Thoracic aorta (tissue), 2 donors: ENCODE measurements around the gene ARHGAP22. TPM values are rescaled to one million over a fixed set of nuclear protein-coding genes. Genes with fewer than 3 reads are reported as not detected.

Experiments
- ATAC-seq: fragments of 150-250 bp; one replicate; pipeline ENCODE4 v1.8.0; 2017; ENCODE audit warnings: low read depth; ENCODE audit not compliant: insufficient number of reproducible peaks, low FRiP score
- DNase-seq: peaks from one replicate; pipeline ENCODE4 v3.0.0-alpha.2; 2020; ENCODE audit warnings: low spot score
- H3K27ac ChIP-seq, 2 donors: fragments of 200-600 bp; sonication (generic); 1 replicate in 1 of 2; 2 replicates in 1 of 2; pipeline ENCODE4 v1.5.1; 2016; ENCODE audit warnings: mild to moderate bottlenecking in 2 of 2, moderate library complexity in 2 of 2
- H3K27me3 ChIP-seq: fragments of 200-600 bp; sonication (generic); replicated peaks from 2 replicates; pipeline ENCODE4 v1.6.0; 2016; ENCODE audit warnings: mild to moderate bottlenecking; ENCODE audit not compliant: insufficient read depth
- H3K36me3 ChIP-seq: fragments of 200-600 bp; sonication (generic); one replicate; pipeline ENCODE4 v1.5.1; 2016
- H3K4me1 ChIP-seq, 2 donors: fragments of 200-600 bp; sonication (generic); 1 replicate in 1 of 2; 2 replicates in 1 of 2; pipeline versions ENCODE4 v1.5.1 to v1.6.0; 2016; ENCODE audit warnings: low read depth in 2 of 2, mild to moderate bottlenecking in 1 of 2; ENCODE audit not compliant: control insufficient read depth in 1 of 2
- H3K4me3 ChIP-seq: fragments of 200-600 bp; sonication (generic); 2 replicates; pipeline ENCODE4 v1.5.1; 2016; ENCODE audit warnings: mild to moderate bottlenecking
- H3K9me3 ChIP-seq: fragments of 200-600 bp; sonication (generic); 2 replicates; pipeline ENCODE4 v1.5.1; 2016
- total RNA-seq, 2 donors: library from RNA; depleted of rRNA; stranded (reverse); fragments of >200 nt; gene quantifications; one replicate each; pipeline versions ENCODE4 v1.1.0 to v1.2.3, GENCODE V29; 2016
- TF ChIP-seq, protein P1 (sequence below): fragments of 200-600 bp; sonication (generic); IDR thresholded peaks from one replicate; pipeline ENCODE4 v1.5.1; 2019; ENCODE audit warnings: antibody characterized with exemption

ARHGAP22 gene
- total RNA-seq, 2 donors from 2014 or later = 15.4 to 24.8 TPM

DNA sequence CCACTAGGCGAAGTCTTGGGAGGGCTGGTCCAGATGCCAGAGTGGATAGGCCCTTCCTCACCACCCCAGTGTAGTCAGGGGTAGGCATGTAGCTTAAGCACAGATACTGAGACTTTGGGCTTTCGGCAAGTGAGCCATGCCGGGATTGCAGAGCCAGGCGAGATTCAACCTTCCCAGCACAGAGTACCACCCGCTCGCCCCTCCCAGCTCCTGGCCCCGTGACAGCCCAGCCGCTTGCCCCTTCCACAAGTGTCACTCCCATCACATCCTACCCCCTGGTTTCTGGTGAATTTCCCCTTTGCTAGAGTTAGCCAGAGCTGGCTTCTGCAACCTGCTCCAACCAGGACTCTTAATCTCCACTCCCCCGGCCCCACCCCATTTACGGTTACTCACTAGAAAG is 56.9 kb downstream of the ARHGAP22 start:
- H3K4me1 ChIP-seq = peaks cover 3 to 6% of the 10 kb centered on the region in 2 donors
- TF ChIP-seq, protein P1, sequence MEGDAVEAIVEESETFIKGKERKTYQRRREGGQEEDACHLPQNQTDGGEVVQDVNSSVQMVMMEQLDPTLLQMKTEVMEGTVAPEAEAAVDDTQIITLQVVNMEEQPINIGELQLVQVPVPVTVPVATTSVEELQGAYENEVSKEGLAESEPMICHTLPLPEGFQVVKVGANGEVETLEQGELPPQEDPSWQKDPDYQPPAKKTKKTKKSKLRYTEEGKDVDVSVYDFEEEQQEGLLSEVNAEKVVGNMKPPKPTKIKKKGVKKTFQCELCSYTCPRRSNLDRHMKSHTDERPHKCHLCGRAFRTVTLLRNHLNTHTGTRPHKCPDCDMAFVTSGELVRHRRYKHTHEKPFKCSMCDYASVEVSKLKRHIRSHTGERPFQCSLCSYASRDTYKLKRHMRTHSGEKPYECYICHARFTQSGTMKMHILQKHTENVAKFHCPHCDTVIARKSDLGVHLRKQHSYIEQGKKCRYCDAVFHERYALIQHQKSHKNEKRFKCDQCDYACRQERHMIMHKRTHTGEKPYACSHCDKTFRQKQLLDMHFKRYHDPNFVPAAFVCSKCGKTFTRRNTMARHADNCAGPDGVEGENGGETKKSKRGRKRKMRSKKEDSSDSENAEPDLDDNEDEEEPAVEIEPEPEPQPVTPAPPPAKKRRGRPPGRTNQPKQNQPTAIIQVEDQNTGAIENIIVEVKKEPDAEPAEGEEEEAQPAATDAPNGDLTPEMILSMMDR = no peak
- no peaks in the 10 kb centered on the region for H3K27me3 ChIP-seq
- H3K27ac ChIP-seq = no peak overlapping the region
- H3K4me3 ChIP-seq = no peak overlapping the region
- no peaks in the 10 kb centered on the region for H3K9me3 ChIP-seq
- ATAC-seq (no peak), DNase-seq (no peak)
- no peaks in the 10 kb centered on the region for H3K36me3 ChIP-seq

DNA sequence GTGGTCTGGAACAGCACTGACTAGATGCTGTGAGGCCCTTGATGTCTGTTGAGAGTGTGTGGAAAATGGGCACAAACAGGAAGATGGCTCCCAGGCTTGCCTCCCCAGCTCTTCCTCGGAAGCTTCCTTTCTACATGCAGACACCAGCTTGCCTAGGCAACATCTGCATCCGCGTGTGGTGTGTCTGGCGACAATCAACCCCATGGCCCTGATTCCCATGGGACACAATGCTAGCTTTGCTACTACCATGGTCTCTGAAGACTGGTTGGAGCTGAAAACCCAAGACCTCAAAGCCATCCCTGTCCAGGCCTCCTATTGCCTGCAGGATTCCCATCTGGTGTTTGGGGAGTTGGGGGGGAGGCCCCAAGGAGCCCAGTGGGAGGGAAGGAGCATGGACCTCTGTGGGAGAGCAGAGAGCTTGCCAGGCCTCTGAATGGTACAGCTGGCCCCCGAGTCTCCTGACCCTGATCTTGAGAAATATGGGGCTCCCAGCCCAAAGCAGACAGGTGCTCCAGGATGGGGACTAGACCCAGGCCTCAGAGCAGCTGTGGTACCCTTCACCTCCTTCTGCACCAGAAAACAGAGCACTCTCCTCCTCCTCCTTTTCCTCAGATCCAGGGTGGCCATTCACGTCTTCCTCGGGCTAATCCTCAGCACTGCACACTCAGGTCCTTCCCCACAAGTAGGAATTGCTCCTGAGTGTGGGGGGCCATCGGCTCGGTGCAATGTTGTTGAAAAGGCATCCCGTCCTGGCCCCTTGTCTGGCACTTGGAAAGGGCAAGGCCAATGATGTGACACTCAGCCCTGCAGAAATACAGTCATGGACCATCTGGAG is 57.6 kb downstream of the ARHGAP22 start:
- H3K27ac ChIP-seq = no peak overlapping the region
- H3K4me3 ChIP-seq = no peak overlapping the region
- H3K9me3 ChIP-seq = no peaks in the 10 kb centered on the region
- peaks cover 3 to 4% of the 10 kb centered on the region in 2 donors for H3K4me1 ChIP-seq
- TF ChIP-seq, protein P1 = no peak
- no peak for DNase-seq
- H3K27me3 ChIP-seq = no peaks in the 10 kb centered on the region
- no peak for ATAC-seq
- H3K36me3 ChIP-seq = no peaks in the 10 kb centered on the region

DNA sequence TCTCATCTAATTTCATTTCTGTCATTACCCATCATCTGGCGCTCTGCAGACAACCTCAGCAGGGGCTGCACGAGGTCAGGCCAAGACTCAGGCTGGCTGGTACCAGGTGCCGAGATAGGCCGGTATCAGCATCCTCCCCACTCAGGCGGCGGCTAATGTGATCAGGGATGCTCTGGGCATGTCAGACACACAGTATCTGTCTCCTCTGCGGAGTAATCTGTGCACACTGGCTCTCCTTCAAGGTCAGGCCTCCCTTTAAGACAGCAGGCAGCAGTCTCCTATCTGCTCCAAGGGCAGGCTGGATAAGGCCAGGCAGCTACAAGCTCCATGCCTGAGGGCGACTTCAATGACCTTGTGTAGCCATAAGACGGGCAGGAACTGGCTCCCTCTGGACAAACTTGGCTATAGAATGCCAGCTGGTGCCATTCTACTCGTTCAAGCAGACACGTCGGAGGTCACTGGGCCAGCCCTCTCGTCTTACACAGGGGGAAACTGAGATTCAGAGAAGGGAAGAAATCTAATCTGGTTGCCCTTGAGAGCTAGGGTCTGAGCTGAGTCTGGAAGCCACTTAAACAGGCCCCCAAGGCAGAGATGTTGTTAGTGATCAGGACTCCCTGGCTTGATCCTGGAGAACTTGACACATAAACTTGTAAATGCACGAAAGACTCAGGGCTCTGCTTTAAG is 59.3 kb downstream of the ARHGAP22 start:
- Histone ChIP-seq H3K27me3 (no peaks in the 10 kb centered on the region), H3K9me3 (no peaks in the 10 kb centered on the region), H3K4me3 (no peak overlapping the region), H3K4me1 (no peaks in the 10 kb centered on the region), H3K36me3 (no peaks in the 10 kb centered on the region), H3K27ac (no peak overlapping the region)
- no peak for DNase-seq
- TF ChIP-seq, protein P1 = no peak
- no peak for ATAC-seq

DNA sequence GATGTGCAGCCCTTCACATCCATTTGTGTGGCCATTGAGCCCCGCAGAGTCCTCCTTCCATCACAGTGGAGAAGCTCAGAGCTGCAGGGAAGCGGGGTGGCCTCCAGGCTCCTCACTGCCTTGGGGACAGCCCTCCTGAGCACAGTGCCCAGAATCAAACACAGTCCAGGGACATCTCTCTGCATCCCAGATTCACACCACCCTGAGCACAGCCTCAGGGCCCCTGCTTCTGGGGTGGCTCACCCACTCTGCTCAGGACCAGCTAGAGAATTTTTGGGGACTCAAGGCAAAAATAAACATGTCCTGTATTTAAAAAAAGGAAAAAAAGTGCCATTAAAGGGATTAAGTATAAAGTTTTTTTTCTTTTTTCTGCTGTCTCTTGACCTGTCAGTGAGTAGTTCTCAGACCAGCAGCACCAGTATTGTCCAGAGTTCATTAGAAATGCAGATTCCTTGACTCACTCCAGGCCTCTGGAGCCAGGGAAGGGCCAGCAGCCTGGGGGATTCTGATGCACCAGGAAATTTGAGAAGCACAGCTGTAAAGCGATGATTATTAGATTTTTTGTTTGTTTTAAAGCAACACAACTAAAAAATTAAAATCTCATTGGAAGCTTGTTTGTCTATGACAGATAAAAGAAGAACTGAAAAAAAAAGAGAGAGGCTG is 61.6 kb downstream of the ARHGAP22 start:
- H3K27me3 ChIP-seq = no peaks in the 10 kb centered on the region
- no peak overlapping the region for H3K4me3 ChIP-seq

More for the DNA sequence above, 61.6 kb downstream of the ARHGAP22 start:
- Histone ChIP-seq H3K36me3 (no peaks in the 10 kb centered on the region), H3K9me3 (no peaks in the 10 kb centered on the region), H3K27ac (no peak overlapping the region), H3K4me1 (no peaks in the 10 kb centered on the region)
- ATAC-seq = no peak
- DNase-seq = no peak
- TF ChIP-seq, protein P1 = no peak
